ENCODE data around the gene FBN3.

Gene FBN3

GRCh38 chr19:8148410-8149260 lies 757 bp downstream of the FBN3 start:
- DNase-seq = no peak

GRCh38 chr19:8148088-8148409 lies 1.3 kb downstream of the FBN3 start:
- DNase-seq = no peak

GRCh38 chr19:8147582-8147978 lies 1.8 kb downstream of the FBN3 start:
- no peak for DNase-seq

GRCh38 chr19:8146877-8147581 lies 2.4 kb downstream of the FBN3 start:
- no peak for DNase-seq

GRCh38 chr19:8144273-8144995 lies 5.0 kb downstream of the FBN3 start:
- no peak for DNase-seq

GRCh38 chr19:8143041-8143440 lies 6.4 kb downstream of the FBN3 start:
- no peak for DNase-seq

- no peak for DNase-seq
Measured at GRCh38 chr19:8142513-8142900, 6.9 kb downstream of the FBN3 start.

GRCh38 chr19:8141726-8142512 lies 7.5 kb downstream of the FBN3 start:
- DNase-seq = no peak

GRCh38 chr19:8138201-8138600 lies 11.2 kb downstream of the FBN3 start:
- DNase-seq = no peak

- no peak for DNase-seq
Measured at GRCh38 chr19:8137425-8137824, 12.0 kb downstream of the FBN3 start.

GRCh38 chr19:8135946-8136618 lies 13.3 kb downstream of the FBN3 start:
- no peak for DNase-seq

GRCh38 chr19:8132858-8133458 lies 16.4 kb downstream of the FBN3 start:
- DNase-seq = no peak

- DNase-seq = no peak
Measured at GRCh38 chr19:8131517-8131916, 17.9 kb downstream of the FBN3 start.

- no peak for DNase-seq
Measured at GRCh38 chr19:8129061-8129618, 20.3 kb downstream of the FBN3 start.

GRCh38 chr19:8128551-8128950 lies 20.8 kb downstream of the FBN3 start:
- DNase-seq = no peak

- DNase-seq = no peak
Measured at GRCh38 chr19:8127311-8127710, 22.1 kb downstream of the FBN3 start.

GRCh38 chr19:8126511-8126910 lies 22.9 kb downstream of the FBN3 start:
- no peak for DNase-seq

- no peak for DNase-seq
Measured at GRCh38 chr19:8126008-8126407, 23.4 kb downstream of the FBN3 start.

GRCh38 chr19:8123683-8124082 lies 25.7 kb downstream of the FBN3 start:
- DNase-seq = no peak

GRCh38 chr19:8120636-8121480 lies 28.5 kb downstream of the FBN3 start:
- DNase-seq = no peak

GRCh38 chr19:8117991-8118390 lies 31.4 kb downstream of the FBN3 start:
- no peak for DNase-seq

All from activated naive CD4-positive, alpha-beta T cell (primary cell).